HCT116 (cell line): ENCODE results near the gene CCDC92. TPM values are rescaled to one million over a fixed set of nuclear protein-coding genes. Genes with fewer than 3 reads are reported as not detected.

ENCODE experiments used
- ATAC-seq: fragments of 200-7000 bp; cut with Tn5 transposase; 2 replicates; pipeline ENCODE4 v1.9.1; 2020; ENCODE audit warnings: mild to moderate bottlenecking, moderate library complexity
- BruUV-seq: library from RNA; stranded (reverse); fragments of 400-500 nt; replicated peaks from 2 replicates; lab custom pipeline; 2021; lab: Mats Ljungman, UMichigan
- CTCF ChIA-PET: fragments of 300-600 bp; sonication (Branson Sonifier 250); formaldehyde crosslinking; loops from one replicate; lab custom pipeline; 2021; ENCODE audit warnings: antibody characterized with exemption; lab: Charles Lee
- POLR2A ChIA-PET: fragments of 300-600, 350-600 bp; sonication (Branson Sonifier 250); formaldehyde crosslinking; loops from one replicate; lab custom pipeline; 2021; ENCODE audit warnings: antibody characterized with exemption; lab: Charles Lee
- RAD21 ChIA-PET, 2 experiments: fragments of 300-600 bp; sonication (Branson Sonifier 250); formaldehyde crosslinking; loops; one replicate each; lab custom pipeline; 2023; ENCODE audit warnings: low total read pairs in 2 of 2; ENCODE audit not compliant: uncharacterized antibody in 2 of 2, unreplicated experiment in 2 of 2, low non-redundant PET in 1 of 2; lab: Charles Lee
- DNase-seq: peaks from one replicate; pipeline ENCODE4 v3.0.0-alpha.2; 2010; ENCODE audit warnings: low read depth, low spot score
- H2AFZ ChIP-seq: fragments of 200-600 bp; shearing (Covaris generic), sonication (generic); 2 replicates; pipeline ENCODE4 v1.6.1; 2017; ENCODE audit warnings: low read depth, mixed run types, mixed read lengths, antibody characterized with exemption, low read length; ENCODE audit not compliant: poor library complexity, severe bottlenecking
- H3K27ac ChIP-seq: 2 replicates; pipeline ENCODE4 v1.5.1; 2012; ENCODE audit warnings: low read depth, low read length
- H3K27me3 ChIP-seq: fragments of 200-600 bp; sonication (generic); 2 replicates; pipeline ENCODE4 v1.6.1; 2016; ENCODE audit warnings: mixed run types, low read length, mixed read lengths; ENCODE audit not compliant: insufficient read depth
- H3K36me3 ChIP-seq, 2 experiments: fragments of 200-500 bp in 1 of 2; fragments of 200-600 bp in 1 of 2; sonication (Bioruptor generic) in 1 of 2; sonication (generic) in 1 of 2; 2 replicates each; pipeline versions ENCODE4 v1.5.1 to v1.6.1; 2014 to 2016; ENCODE audit warnings: low read length in 2 of 2, inconsistent platforms in 1 of 2, mixed read lengths in 1 of 2, mixed run types in 1 of 2; ENCODE audit not compliant: insufficient read depth in 2 of 2, control insufficient read depth in 1 of 2
- H3K4me1 ChIP-seq, 2 experiments: fragments of 200-600 bp in 1 of 2; sonication (generic) in 1 of 2; 2 replicates each; pipeline versions ENCODE4 v1.5.1 to v1.6.1; 2012 to 2017; ENCODE audit warnings: low read length in 2 of 2, inconsistent platforms in 1 of 2, mild to moderate bottlenecking in 1 of 2, mixed read lengths in 1 of 2, mixed run types in 1 of 2, moderate library complexity in 1 of 2; ENCODE audit not compliant: insufficient read depth in 2 of 2, control insufficient read depth in 1 of 2
- H3K4me2 ChIP-seq: fragments of 200-600 bp; sonication (generic); 2 replicates; pipeline ENCODE4 v1.6.1; 2017; ENCODE audit warnings: mixed run types, low read length, mixed read lengths
- H3K4me3 ChIP-seq, 2 experiments: fragments of 200-600 bp in 1 of 2; sonication (generic) in 1 of 2; replicated peaks in 1 of 2; 2 replicates each; pipeline ENCODE4 v1.5.1; 2011 to 2016; ENCODE audit warnings: low read length in 2 of 2, control low read depth in 1 of 2, low read depth in 1 of 2, mild to moderate bottlenecking in 1 of 2, mixed read lengths in 1 of 2, mixed run types in 1 of 2
- H3K79me2 ChIP-seq: fragments of 200-600 bp; sonication (generic); 2 replicates; pipeline ENCODE4 v1.6.1; 2017; ENCODE audit warnings: mild to moderate bottlenecking, mixed run types, low read length, moderate library complexity, mixed read lengths; ENCODE audit not compliant: insufficient read depth
- H3K9ac ChIP-seq: fragments of 200-600 bp; sonication (generic); 2 replicates; pipeline ENCODE4 v1.6.1; 2016; ENCODE audit warnings: low read length, mixed read lengths
- H3K9me2 ChIP-seq: fragments of 200-600 bp; sonication (generic), shearing (Covaris generic); 2 replicates; pipeline ENCODE4 v1.6.1; 2017; ENCODE audit warnings: mixed run types, mild to moderate bottlenecking, moderate library complexity; ENCODE audit not compliant: insufficient read depth
- H3K9me3 ChIP-seq, 2 experiments: fragments of 200-500 bp in 1 of 2; fragments of 200-600 bp in 1 of 2; sonication (Bioruptor generic) in 1 of 2; sonication (generic) in 1 of 2; 2 replicates each; pipeline ENCODE4 v1.6.1; 2014 to 2017; ENCODE audit warnings: low read length in 2 of 2, mixed read lengths in 2 of 2, inconsistent platforms in 1 of 2, low read depth in 1 of 2, mild to moderate bottlenecking in 1 of 2, mixed run types in 1 of 2, moderate library complexity in 1 of 2; ENCODE audit not compliant: control insufficient read depth in 1 of 2, insufficient read depth in 1 of 2
- H4K20me1 ChIP-seq: fragments of 200-600 bp; sonication (generic), shearing (Covaris generic); 2 replicates; pipeline ENCODE4 v1.6.1; 2017; ENCODE audit warnings: mixed run types, mild to moderate bottlenecking, moderate library complexity; ENCODE audit not compliant: insufficient read depth
- ATF3 ChIP-seq: IDR thresholded peaks from 2 replicates; pipeline ENCODE4 v1.6.1; 2012
- CEBPB ChIP-seq: IDR thresholded peaks from 2 replicates; pipeline ENCODE4 v1.6.1; 2012; ENCODE audit warnings: low read depth
- EGR1 ChIP-seq: IDR thresholded peaks from 2 replicates; pipeline ENCODE4 v1.6.1; 2012; ENCODE audit warnings: low read depth
- ELF1 ChIP-seq: IDR thresholded peaks from 2 replicates; pipeline ENCODE4 v1.6.1; 2012; ENCODE audit warnings: low read depth, borderline replicate concordance
- EZH2 ChIP-seq: fragments of 200-600 bp; sonication (generic); IDR thresholded peaks from 2 replicates; pipeline ENCODE4 v1.6.1; 2017; ENCODE audit warnings: antibody characterized with exemption, mixed run types
- EZH2phosphoT487 ChIP-seq: fragments of 200-600 bp; IDR thresholded peaks from 2 replicates; pipeline ENCODE4 v1.6.1; 2018; ENCODE audit warnings: antibody characterized with exemption, borderline replicate concordance
- JUND ChIP-seq: IDR thresholded peaks from 2 replicates; pipeline ENCODE4 v1.6.1; 2012
- RAD21 ChIP-seq: IDR thresholded peaks from 2 replicates; pipeline ENCODE4 v1.6.1; 2012; ENCODE audit warnings: low read depth, mild to moderate bottlenecking
- REST ChIP-seq: IDR thresholded peaks from 2 replicates; pipeline ENCODE4 v1.6.1; 2012; ENCODE audit warnings: low read depth
- SP1 ChIP-seq: IDR thresholded peaks from 2 replicates; pipeline ENCODE4 v1.6.1; 2012; ENCODE audit warnings: low read depth
- SRF ChIP-seq: IDR thresholded peaks from 2 replicates; pipeline ENCODE4 v1.6.1; 2012; ENCODE audit warnings: low read depth
- TCF7L2 ChIP-seq: IDR thresholded peaks from 2 replicates; pipeline ENCODE4 v1.7.0; 2011; ENCODE audit warnings: borderline replicate concordance, inconsistent platforms; ENCODE audit not compliant: insufficient read depth, insufficient read length; ENCODE audit errors: extremely low read depth
- YY1 ChIP-seq: IDR thresholded peaks from 2 replicates; pipeline ENCODE4 v1.6.1; 2011; ENCODE audit warnings: low read length, low read depth, moderate library complexity, mild to moderate bottlenecking; ENCODE audit not compliant: insufficient replicate concordance; ENCODE audit errors: extremely low read depth
- ZFX ChIP-seq: fragments of 450-650 bp; IDR thresholded peaks from 2 replicates; pipeline ENCODE4 v1.6.1; 2017
- ZNF274 ChIP-seq: fragments of 200-500 bp; sonication (Bioruptor generic); IDR thresholded peaks from 2 replicates; pipeline ENCODE4 v1.6.1; 2014; ENCODE audit warnings: mild to moderate bottlenecking, low read depth, low read length, inconsistent platforms
- intact Hi-C: fragments of 100-400 bp; cut with micrococcal nuclease; formaldehyde crosslinking; loops from 2 replicates; pipeline ENCODE4 v1.10.0; 2022
- total RNA-seq: library from RNA; stranded (reverse); gene quantifications from one replicate; pipeline ENCODE4 v1.2.1, GENCODE V29; 2021; ENCODE audit not compliant: unreplicated experiment

The CCDC92 gene
- total RNA-seq, 1 experiment from 2014 or later = 9.7 TPM

- no peak for TF ChIP-seq REST
- TF ChIP-seq, all 23 proteins: peak for 0
Measured at GRCh38 chr12:123986374-123986965, 13.8 kb upstream of the CCDC92 start (continued).

GRCh38 chr12:123984903-123985302 lies 12.3 kb upstream of the CCDC92 start:
- RAD21 ChIA-PET = no interaction called here
- Histone ChIP-seq H3K27me3 (no peaks in the 10 kb centered on the region), H3K4me3 (no peak overlapping the region), H4K20me1 (peaks cover 7% of the 10 kb centered on the region; the same call in 1 of the 2 replicates), H3K79me2 (peaks cover 91% of the 10 kb centered on the region), H3K27ac (no peak overlapping the region), H3K4me2 (no peak overlapping the region), H3K9me2 (no peaks in the 10 kb centered on the region), H3K9me3 (no peaks in the 10 kb centered on the region), H3K4me1 (no peaks in the 10 kb centered on the region), H3K9ac (no peak overlapping the region), H2AFZ (no peak overlapping the region), H3K36me3 (peaks cover 11 to 17% of the 10 kb centered on the region in 2 experiments; a peak in 3 of 4 replicates)
- BruUV-seq = no TSS peak
- intact Hi-C loops = loop anchor here (1.0 to 5.0 kb wide), 2 partner anchors 80 to 183 kb away; no protein-coding TSS in a partner anchor
- no peak for DNase-seq
- TF ChIP-seq SP1 (no peak), ZFX (no peak), ZNF274 (no peak), EZH2 (no peak), YY1 (no peak), EGR1 (no peak), EZH2phosphoT487 (no peak), ATF3 (no peak), REST (no peak), TCF7L2 (no peak), RAD21 (no peak), CEBPB (no peak), JUND (no peak), ELF1 (no peak), SRF (no peak)
- ATAC-seq = no peak
- CTCF ChIA-PET = interaction anchor here (1.9 to 2.4 kb wide), 2 partner anchors 81 to 182 kb away, joined by 4 to 9 read pairs; no protein-coding TSS in a partner anchor
- POLR2A ChIA-PET = no interaction called here
